DLD1 (cell line): ENCODE data around the gene PTX4.

Experiments used
- in situ Hi-C: cut with HindIII; loops from 2 replicates; pipeline ENCODE4 v1.10.0; 2017; ENCODE audit warnings: low sequenced_read_pairs

PTX4 gene

GRCh38 chr16:1465567-1465915 lies 23.2 kb downstream of the PTX4 start:
- in situ Hi-C loops, result no loop called here

DNA sequence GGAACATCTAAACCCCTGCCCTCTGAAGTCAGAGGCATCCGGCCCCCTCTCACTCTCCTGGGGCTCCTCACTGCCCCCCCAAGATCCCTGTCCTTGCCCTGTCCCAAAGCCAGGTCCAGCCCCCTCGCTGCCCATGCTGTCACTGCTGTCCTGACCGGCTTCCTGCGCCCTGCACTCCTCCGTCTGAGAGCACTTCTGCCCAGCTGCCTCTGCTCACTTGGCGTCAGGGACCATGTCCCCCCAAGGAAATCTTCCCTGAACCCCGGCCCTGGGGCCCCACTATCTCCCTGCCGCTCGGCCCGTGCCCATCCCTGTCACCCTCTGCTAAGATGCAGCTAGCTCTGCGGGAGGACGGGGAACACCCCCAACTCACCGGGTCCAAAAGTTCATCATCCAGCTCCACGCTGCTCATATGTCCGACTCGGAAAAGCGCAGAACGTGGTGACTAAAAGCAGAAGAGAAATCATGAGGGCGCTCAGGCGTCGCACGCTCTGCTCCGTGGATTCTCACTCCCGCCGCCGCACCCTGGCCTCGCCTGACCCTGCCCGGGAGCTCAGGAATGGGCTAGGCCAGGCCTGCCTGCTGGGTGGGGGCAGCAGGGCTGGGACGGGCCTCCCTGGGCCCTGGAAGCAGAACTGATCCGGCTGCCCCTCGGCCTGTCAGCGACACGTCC lies 23.7 kb downstream of the PTX4 start:
- in situ Hi-C loops, result no loop called here

GRCh38 chr16:1464196-1464893 lies 24.4 kb downstream of the PTX4 start:
- in situ Hi-C loops, result no loop called here

- in situ Hi-C loops, result no loop called here
Observed at GRCh38 chr16:1461146-1461545, 27.6 kb downstream of the PTX4 start.

GRCh38 chr16:1460602-1461138 lies 28.1 kb downstream of the PTX4 start:
- in situ Hi-C loops, result no loop called here

GRCh38 chr16:1459967-1460366 lies 28.8 kb downstream of the PTX4 start:
- in situ Hi-C loops, result no loop called here

GRCh38 chr16:1458977-1459341 lies 29.8 kb downstream of the PTX4 start:
- in situ Hi-C loops, result no loop called here

DNA sequence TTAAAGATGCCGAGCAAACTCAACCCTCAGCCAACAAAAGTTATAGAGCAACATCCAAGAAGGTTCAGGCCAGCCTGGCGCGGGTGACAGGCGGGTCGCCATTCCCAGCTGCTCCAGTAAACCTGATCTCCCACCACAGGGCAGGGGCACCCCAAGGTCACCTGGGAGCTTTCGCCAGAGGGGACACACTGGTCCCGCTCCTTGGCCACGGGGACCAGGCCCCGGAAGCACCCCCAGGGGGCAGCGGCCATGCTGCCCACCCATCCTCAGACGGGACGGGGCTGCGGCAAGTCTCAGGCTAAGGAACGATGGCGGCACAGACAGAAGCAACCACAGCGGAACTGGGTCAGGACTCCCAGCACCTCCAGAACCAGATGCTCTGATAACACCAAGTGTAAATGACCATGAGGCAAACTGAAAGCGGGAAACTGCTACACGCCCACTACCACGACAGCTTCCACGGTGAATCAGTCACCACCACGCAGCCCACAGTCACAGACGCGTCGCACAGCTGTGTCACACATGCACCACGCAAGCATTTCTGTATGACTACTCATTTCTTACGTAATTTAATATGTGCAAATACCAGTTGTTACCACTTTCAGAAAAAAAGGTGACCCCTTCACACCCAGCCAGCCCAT lies 30.3 kb downstream of the PTX4 start:
- in situ Hi-C loops, result no loop called here

DNA sequence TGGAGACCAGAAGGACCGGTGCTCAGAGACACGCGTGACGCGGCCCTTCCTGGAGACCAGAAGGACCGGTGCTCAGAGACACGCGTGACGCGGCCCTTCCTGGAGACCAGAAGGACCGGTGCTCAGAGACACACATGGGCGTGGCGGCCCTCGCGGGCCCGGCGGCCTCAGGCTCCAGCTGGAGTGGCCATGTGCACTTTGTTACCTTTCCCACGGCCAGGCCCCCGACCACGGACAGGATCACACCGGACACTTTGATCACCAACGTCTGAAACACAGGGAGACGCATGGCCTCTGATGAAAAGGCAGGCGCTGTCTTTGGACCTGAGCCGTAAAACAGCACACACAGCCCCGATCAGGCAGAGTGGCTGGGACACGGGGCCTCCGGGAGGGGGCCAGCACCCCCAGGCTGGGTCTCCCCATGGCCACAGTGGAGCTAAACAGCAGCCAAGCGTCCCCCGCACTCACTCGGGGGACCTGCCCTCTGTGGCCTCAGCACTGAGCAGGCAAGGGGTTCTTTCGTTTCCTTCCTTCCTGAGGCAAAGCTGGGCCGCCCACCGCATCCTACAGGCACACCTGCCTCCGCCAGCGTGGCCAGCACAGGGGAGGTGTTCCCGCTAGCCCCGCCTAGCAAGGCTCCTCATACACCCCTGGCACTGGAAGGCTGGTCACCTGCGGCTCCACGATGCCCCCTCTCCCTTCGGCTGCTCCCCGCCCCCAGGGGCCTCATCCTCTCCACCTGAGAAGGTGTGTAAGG lies 31.1 kb downstream of the PTX4 start:
- in situ Hi-C loops, result no loop called here

DNA sequence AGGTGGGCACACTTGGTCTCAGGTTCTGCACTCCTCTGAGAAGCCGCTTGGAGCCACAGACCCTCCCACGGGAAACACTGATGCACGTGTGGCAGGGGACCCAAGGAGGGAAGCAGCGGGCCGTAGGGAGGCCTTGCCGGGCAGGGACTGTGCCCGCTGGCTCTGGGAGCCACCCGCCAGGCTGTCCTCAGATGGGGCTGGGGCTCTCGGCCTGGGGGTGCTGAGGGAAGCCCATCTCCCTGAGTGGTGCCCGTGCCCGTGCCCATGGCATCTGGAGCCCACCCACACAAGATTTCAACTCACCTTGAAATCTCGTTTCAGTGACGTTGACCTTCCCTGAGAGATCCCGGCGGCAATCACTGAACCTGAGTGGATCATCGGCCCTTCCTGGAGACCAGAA lies 31.8 kb downstream of the PTX4 start:
- in situ Hi-C loops, result no loop called here

DNA sequence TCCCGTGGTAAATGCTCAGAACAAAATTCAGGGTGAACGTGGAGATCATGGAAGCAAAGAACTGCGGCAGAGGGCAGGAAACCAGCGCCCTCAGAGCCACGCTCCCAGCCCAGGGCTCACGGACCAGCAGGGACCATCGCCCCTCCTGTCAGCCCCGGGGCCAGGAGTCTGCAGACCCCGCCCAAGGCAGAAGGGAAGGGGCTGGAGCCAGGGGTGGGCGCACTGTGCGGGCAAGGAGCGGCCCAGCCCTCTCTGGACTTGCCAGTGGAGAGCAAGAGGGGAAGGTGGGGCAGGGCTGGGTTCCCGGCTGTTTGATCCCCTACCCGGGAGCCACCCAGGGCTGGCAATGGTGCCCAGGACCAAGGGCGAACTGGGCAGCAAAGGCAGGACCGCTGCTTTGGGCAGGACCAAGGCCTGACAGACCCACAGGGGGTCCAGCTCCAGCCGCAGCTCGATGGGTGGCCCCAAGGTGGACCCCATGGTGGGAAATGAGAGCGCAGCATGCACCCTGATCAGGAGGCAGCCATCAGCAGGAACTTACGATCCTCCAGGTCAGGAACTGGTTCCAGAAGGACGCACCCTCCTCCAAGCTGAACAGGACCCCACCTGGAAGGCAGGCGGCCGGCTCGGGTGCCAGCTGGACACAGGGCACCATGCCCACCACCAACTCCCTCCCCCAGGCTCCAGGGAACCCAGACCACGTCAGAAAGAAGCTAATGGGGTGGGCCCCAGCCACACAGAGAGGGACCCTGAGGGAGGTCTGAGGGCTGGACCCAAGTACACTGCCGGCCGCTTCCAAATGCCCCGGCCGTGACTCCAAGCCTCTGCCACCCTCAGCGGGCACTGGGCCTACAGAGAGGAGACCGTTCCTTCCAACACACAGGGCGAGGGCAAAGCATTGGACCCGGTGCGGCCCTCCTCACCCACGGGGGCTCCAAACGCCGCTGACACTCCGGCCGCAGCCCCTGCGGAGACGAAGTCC lies 33.3 kb downstream of the PTX4 start:
- in situ Hi-C loops, result no loop called here

DNA sequence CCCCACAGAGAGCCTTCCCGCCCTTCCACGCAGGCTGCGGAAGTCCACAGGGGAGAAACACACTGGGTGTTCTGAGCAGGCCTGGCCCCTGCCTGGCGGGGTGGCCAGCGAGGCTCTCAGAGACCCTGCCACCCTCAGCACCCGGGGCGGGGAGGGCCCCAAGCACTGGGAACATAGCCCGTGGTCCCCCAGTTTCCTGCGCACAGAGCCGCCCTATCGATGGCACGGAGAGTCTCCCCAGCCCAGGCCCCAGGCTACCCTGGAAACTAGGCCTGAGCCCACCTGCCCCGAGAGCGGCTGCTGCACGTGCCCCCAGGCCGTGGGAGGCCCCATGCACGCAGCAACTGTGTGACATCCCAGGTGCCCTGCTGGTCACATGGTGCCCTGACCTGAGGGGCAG lies 34.2 kb downstream of the PTX4 start:
- in situ Hi-C loops, result no loop called here

DNA sequence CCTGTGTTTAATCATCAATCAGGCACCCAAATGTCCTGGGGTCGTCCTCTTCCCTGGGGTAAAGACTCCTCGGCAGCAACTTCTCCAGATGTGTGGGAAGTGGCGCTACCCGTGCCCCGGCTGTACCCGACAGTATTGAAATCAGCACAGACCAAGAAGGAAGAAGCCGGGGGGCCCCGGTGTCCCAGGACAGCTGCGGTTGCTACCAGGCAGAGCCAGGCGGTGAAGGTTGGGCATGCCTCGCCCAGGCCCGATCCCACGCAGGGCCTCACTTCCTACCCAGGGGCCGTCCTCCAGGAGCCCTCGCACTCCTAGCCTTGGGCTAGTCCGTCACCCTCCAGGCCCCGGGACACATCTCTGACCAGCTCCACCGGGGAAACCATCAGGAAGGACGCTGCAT lies 35.4 kb downstream of the PTX4 start:
- in situ Hi-C loops, result no loop called here

GRCh38 chr16:1452530-1452929 lies 36.2 kb downstream of the PTX4 start:
- in situ Hi-C loops, result no loop called here

DNA sequence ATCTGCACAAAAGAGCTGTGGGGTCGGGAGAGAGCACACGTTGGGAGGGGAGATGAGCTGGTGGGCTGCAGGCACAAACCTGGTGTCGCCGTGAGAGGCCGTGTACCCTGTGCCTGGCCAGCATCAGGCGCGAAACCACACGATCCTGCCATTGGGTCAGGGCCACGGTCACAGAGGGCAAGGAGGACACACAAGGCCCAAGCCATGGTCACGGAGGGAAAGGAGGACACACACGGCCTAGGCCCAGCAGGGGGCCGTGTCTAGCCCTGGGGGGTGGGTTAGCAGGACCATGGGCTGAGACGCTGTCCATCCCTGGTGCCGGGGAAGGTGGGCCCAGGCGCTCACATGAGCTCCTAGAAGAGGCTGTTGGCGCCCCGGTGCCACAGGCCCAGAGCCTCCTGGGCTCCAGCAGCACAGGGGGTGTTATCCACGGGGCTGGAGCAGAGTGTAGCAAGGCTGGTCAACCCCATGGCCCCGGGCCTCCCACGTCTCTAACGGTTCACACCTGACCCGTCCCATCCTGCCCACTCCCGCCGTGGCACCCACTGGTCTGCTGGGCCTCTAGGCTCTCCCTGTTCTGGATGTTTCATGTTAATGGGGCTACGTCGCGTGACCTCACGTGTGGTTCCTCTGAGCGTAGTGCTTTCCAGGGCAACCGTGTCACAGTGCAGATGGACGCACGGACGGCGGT lies 36.9 kb downstream of the PTX4 start:
- in situ Hi-C loops, result no loop called here

GRCh38 chr16:1450841-1451240 lies 37.9 kb downstream of the PTX4 start:
- in situ Hi-C loops, result no loop called here

GRCh38 chr16:1450218-1450617 lies 38.5 kb downstream of the PTX4 start:
- in situ Hi-C loops, result no loop called here

GRCh38 chr16:1449201-1449788 lies 39.4 kb downstream of the PTX4 start:
- in situ Hi-C loops, result no loop called here

- in situ Hi-C loops, result no loop called here
Observed at GRCh38 chr16:1448536-1449116, 40.1 kb downstream of the PTX4 start.
